MM.1S (cell line): ENCODE results near the gene ADARB1.
A peak's percentile ranks its signal among the peaks of the same experiment; 100 is the strongest.

ENCODE experiments used
- DNase-seq: peaks from one replicate; pipeline ENCODE4 v3.0.0-alpha.2; 2015
- H2AFZ ChIP-seq: fragments of 300-600 bp; sonication (generic); 2 replicates; pipeline ENCODE4 v1.6.0; 2016; ENCODE audit warnings: antibody characterized with exemption, low read length
- H3F3A ChIP-seq: fragments of 300-600 bp; sonication (generic); 2 replicates; pipeline ENCODE4 v1.6.1; 2016; ENCODE audit warnings: mild to moderate bottlenecking, antibody characterized with exemption, low read length, moderate library complexity, mixed read lengths; ENCODE audit not compliant: insufficient read depth
- H3K27ac ChIP-seq: fragments of 300-600 bp; sonication (generic); 2 replicates; pipeline ENCODE4 v1.5.1; 2016; ENCODE audit warnings: mild to moderate bottlenecking, low read length
- H3K27me3 ChIP-seq: fragments of 300-600 bp; sonication (generic); replicated peaks from 2 replicates; pipeline ENCODE4 v1.6.0; 2016; ENCODE audit warnings: low read length; ENCODE audit not compliant: insufficient read depth
- H3K36me3 ChIP-seq: fragments of 300-600 bp; sonication (generic); replicated peaks from 2 replicates; pipeline ENCODE4 v1.6.1; 2016; ENCODE audit warnings: mild to moderate bottlenecking, low read length, mixed read lengths; ENCODE audit not compliant: insufficient read depth
- H3K4me1 ChIP-seq: fragments of 300-600 bp; sonication (generic); 2 replicates; pipeline ENCODE4 v1.6.1; 2016; ENCODE audit warnings: low read length, mixed read lengths
- H3K4me2 ChIP-seq: fragments of 300-600 bp; sonication (generic); 2 replicates; pipeline ENCODE4 v1.6.0; 2016; ENCODE audit warnings: low read depth, low read length
- H3K4me3 ChIP-seq: fragments of 300-600 bp; sonication (generic); 2 replicates; pipeline ENCODE4 v1.5.1; 2016; ENCODE audit warnings: low read length, mixed read lengths
- H3K79me2 ChIP-seq: fragments of 300-600 bp; sonication (generic); 2 replicates; pipeline ENCODE4 v1.6.1; 2016; ENCODE audit warnings: mixed run types, low read length, mixed read lengths
- H3K9ac ChIP-seq: fragments of 300-600 bp; sonication (generic); 2 replicates; pipeline ENCODE4 v1.6.1; 2016; ENCODE audit warnings: low read length, mixed read lengths
- H3K9me2 ChIP-seq: fragments of 300-600 bp; sonication (generic); replicated peaks from 2 replicates; pipeline ENCODE4 v1.6.1; 2016; ENCODE audit warnings: mild to moderate bottlenecking, low read length, mixed read lengths; ENCODE audit not compliant: insufficient read depth
- H3K9me3 ChIP-seq: fragments of 300-600 bp; sonication (generic); replicated peaks from 2 replicates; pipeline ENCODE4 v1.6.1; 2016; ENCODE audit warnings: mild to moderate bottlenecking, low read length, mixed read lengths; ENCODE audit not compliant: insufficient read depth
- H4K20me1 ChIP-seq: fragments of 300-600 bp; sonication (generic); 2 replicates; pipeline ENCODE4 v1.6.1; 2016; ENCODE audit warnings: mild to moderate bottlenecking, low read length, moderate library complexity, mixed read lengths; ENCODE audit not compliant: insufficient read depth
- EZH2 ChIP-seq: fragments of 300-600 bp; sonication (generic); optimal IDR thresholded peaks from 2 replicates; pipeline ENCODE3; 2017; ENCODE audit warnings: low read depth, mild to moderate bottlenecking, antibody characterized with exemption, low read length, mixed read lengths
- EZH2phosphoT487 ChIP-seq: fragments of 300-600 bp; sonication (generic); IDR thresholded peaks from 2 replicates; pipeline ENCODE4 v1.6.1; 2018; ENCODE audit warnings: antibody characterized with exemption, low read length
- TF ChIP-seq, protein P1 (sequence below): fragments of 300-600 bp; sonication (generic); IDR thresholded peaks from 2 replicates; pipeline ENCODE4 v1.5.1; 2016; ENCODE audit warnings: antibody characterized with exemption, low read length, mixed read lengths

The ADARB1 gene

DNA sequence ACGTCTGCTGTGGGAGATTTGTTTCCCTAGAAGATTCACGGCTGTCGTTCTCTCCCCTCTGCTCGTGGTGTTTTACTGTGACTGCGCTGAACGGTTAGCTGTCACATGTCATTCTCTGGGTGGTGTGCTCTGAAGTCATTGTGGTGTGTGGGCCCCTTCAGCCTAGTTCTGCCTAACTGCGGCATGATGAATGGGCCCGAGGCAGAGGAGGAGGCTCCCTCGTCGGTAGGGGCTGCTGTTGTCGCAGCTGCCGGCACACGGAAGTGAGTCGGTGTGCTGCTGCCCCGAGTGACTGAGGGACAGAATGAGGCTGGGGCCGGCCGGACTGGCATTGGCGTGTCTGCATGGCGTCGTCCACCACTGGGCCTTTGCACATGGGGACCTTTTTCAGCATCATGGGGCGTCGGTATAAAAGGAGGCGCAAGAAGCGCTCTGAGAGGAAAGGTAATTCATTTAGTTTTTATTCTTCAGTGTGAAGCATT is 77.9 kb downstream of the ADARB1 start:
- Histone ChIP-seq H4K20me1 (no peaks in the 10 kb centered on the region), H3K4me3 (no peak overlapping the region), H3F3A (no peaks in the 10 kb centered on the region), H3K4me1 (no peaks in the 10 kb centered on the region), H3K27me3 (peaks cover 84% of the 10 kb centered on the region), H3K36me3 (no peaks in the 10 kb centered on the region), H3K9me2 (no peaks in the 10 kb centered on the region), H3K9ac (no peak overlapping the region), H3K79me2 (no peaks in the 10 kb centered on the region), H3K9me3 (no peaks in the 10 kb centered on the region), H3K4me2 (no peak overlapping the region), H3K27ac (no peak overlapping the region), H2AFZ (no peak overlapping the region)
- DNase-seq = no peak
- no peak for TF ChIP-seq EZH2phosphoT487
- TF ChIP-seq, protein P1, sequence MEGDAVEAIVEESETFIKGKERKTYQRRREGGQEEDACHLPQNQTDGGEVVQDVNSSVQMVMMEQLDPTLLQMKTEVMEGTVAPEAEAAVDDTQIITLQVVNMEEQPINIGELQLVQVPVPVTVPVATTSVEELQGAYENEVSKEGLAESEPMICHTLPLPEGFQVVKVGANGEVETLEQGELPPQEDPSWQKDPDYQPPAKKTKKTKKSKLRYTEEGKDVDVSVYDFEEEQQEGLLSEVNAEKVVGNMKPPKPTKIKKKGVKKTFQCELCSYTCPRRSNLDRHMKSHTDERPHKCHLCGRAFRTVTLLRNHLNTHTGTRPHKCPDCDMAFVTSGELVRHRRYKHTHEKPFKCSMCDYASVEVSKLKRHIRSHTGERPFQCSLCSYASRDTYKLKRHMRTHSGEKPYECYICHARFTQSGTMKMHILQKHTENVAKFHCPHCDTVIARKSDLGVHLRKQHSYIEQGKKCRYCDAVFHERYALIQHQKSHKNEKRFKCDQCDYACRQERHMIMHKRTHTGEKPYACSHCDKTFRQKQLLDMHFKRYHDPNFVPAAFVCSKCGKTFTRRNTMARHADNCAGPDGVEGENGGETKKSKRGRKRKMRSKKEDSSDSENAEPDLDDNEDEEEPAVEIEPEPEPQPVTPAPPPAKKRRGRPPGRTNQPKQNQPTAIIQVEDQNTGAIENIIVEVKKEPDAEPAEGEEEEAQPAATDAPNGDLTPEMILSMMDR = 0 out of 2 replicates have a peak, but pooled peaks have one; percentile 10

GRCh38 chr21:45153358-45154318 is 79.3 kb downstream of the ADARB1 start:
- Histone ChIP-seq H3K27me3 (peaks cover 84% of the 10 kb centered on the region), H3K9me3 (no peaks in the 10 kb centered on the region), H3K27ac (no peak overlapping the region), H3K9ac (no peak overlapping the region), H4K20me1 (no peaks in the 10 kb centered on the region), H3F3A (no peaks in the 10 kb centered on the region), H3K4me2 (no peak overlapping the region), H3K4me1 (no peaks in the 10 kb centered on the region), H3K79me2 (no peaks in the 10 kb centered on the region), H3K36me3 (no peaks in the 10 kb centered on the region), H3K4me3 (no peak overlapping the region), H3K9me2 (no peaks in the 10 kb centered on the region), H2AFZ (no peak overlapping the region)
- no peak for TF ChIP-seq EZH2
- no peak for TF ChIP-seq EZH2phosphoT487
- TF ChIP-seq, protein P1 = no peak
- no peak for DNase-seq

- Histone ChIP-seq H3K9me3 (no peaks in the 10 kb centered on the region), H3K9ac (no peak overlapping the region), H3K36me3 (no peaks in the 10 kb centered on the region), H3F3A (no peaks in the 10 kb centered on the region), H3K4me1 (no peaks in the 10 kb centered on the region), H4K20me1 (no peaks in the 10 kb centered on the region), H3K27me3 (peaks cover 84% of the 10 kb centered on the region), H3K9me2 (no peaks in the 10 kb centered on the region), H3K79me2 (no peaks in the 10 kb centered on the region), H3K4me2 (no peak overlapping the region), H3K4me3 (no peak overlapping the region), H2AFZ (no peak overlapping the region), H3K27ac (no peak overlapping the region)
- TF ChIP-seq, protein P1 = no peak
- TF ChIP-seq EZH2 = no peak
- no peak for TF ChIP-seq EZH2phosphoT487
- no peak for DNase-seq
These were observed 80.4 kb downstream of the ADARB1 start for GRCh38 chr21:45154511-45155508.
